Measurements from ENCODE around the gene TAPBP. TPM values are rescaled to one million over a fixed set of nuclear protein-coding genes. Genes with fewer than 3 reads are reported as not detected.
A peak's percentile ranks its signal among the peaks of the same experiment; 100 is the strongest.

The TAPBP gene
- total RNA-seq, 1 experiment from 2014 or later: 67.2 TPM

- no peak for ATAC-seq
- Histone ChIP-seq H3K27ac (ENCODE audit: low read length) (no peak overlapping the region), H3K27me3 (ENCODE audit: low read length) (no peaks in the 10 kb centered on the region), H3F3A (ENCODE audit: low read length, unreplicated experiment) (peaks cover 7% of the 10 kb centered on the region), H3K36me3 (ENCODE audit: low read depth, low read length) (no peaks in the 10 kb centered on the region), H2AFZ (ENCODE audit: low read length) (no peak overlapping the region), H3K9me2 (replicated peaks; ENCODE audit: low read length) (no peaks in the 10 kb centered on the region), H3K9me3 (ENCODE audit: low read length) (no peaks in the 10 kb centered on the region), H3K4me3 (ENCODE audit: low read length) (no peak overlapping the region), H3K4me2 (ENCODE audit: low read length) (no peak overlapping the region), H3K79me2 (ENCODE audit: low read length) (no peaks in the 10 kb centered on the region), H4K20me1 (ENCODE audit: low read length) (no peaks in the 10 kb centered on the region), H3K9ac (ENCODE audit: low read length) (no peak overlapping the region), H3K4me1 (ENCODE audit: insufficient read depth, low read length) (peaks cover 30% of the 10 kb centered on the region)
- TF ChIP-seq CTCF (conservative IDR thresholded peaks at IDR 0.05; ENCODE audit: low read depth, low read length) (no peak), EZH2 (IDR thresholded peaks at IDR 0.05; ENCODE audit: low read length, unreplicated experiment) (no peak), EZH2phosphoT487 (IDR thresholded peaks at IDR 0.05; ENCODE audit: borderline replicate concordance, low read length) (no peak)
- CTCF ChIA-PET: no interaction called here
- BruUV-seq (replicated peaks): no TSS peak
- intact Hi-C loops (cut with micrococcal nuclease): loop anchor here (2.0 kb wide), 1 partner anchor 47 kb away; the partner anchor contains the start of gene RGL2
- no peak for DNase-seq
- POLR2A ChIA-PET (ENCODE audit: unreplicated experiment): no interaction called here
Measured at GRCh38 chr6:33251395-33252012, 62.4 kb downstream of the TAPBP start.

DNA sequence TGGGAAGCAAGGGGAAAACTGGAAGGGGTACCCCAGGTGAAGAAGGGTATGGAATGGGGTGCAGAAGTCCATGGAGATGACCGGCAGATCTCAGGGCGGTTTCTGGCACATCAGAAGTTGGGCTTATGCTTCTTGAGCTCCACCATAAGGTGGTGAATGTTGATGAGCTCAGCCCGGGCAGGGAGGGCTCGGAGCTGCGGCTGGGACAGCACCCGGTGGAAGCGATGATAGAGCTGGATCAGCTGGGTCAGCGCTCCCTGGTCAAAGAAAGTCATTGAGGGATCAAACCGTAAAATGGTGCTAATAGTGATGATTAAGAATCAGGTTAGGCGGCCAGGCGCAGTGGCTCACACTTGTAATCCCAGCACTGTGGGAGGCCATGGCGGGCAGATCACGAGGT is 63.1 kb downstream of the TAPBP start:
- H3F3A ChIP-seq (ENCODE audit: low read length, unreplicated experiment): peaks cover 7% of the 10 kb centered on the region
- peak overlapping the region; percentile 72 for H3K27ac ChIP-seq (ENCODE audit: low read length)
- TF ChIP-seq EZH2 (IDR thresholded peaks at IDR 0.05; ENCODE audit: low read length, unreplicated experiment) (no peak), EZH2phosphoT487 (IDR thresholded peaks at IDR 0.05; ENCODE audit: borderline replicate concordance, low read length) (no peak), CTCF (conservative IDR thresholded peaks at IDR 0.05; ENCODE audit: low read depth, low read length) (no peak)
- CTCF ChIA-PET: interaction anchor here (0.7 to 2.0 kb wide), 2 partner anchors 9 to 99 kb away, joined by 3 to 8 read pairs; no protein-coding TSS in a partner anchor
- intact Hi-C loops (cut with micrococcal nuclease): loop anchor here (2.0 kb wide), 1 partner anchor 48 kb away; the partner anchor contains the start of gene RGL2
- no peaks in the 10 kb centered on the region for H4K20me1 ChIP-seq (ENCODE audit: low read length)
- no peaks in the 10 kb centered on the region for H3K9me2 ChIP-seq (replicated peaks; ENCODE audit: low read length)
- no peak overlapping the region for H3K4me3 ChIP-seq (ENCODE audit: low read length)
- H3K27me3 ChIP-seq (ENCODE audit: low read length): no peaks in the 10 kb centered on the region
- H3K4me2 ChIP-seq (ENCODE audit: low read length): peak overlapping the region; percentile 89
- H2AFZ ChIP-seq (ENCODE audit: low read length): no peak overlapping the region
- H3K9me3 ChIP-seq (ENCODE audit: low read length): no peaks in the 10 kb centered on the region
- BruUV-seq (replicated peaks): no TSS peak
- POLR2A ChIA-PET (ENCODE audit: unreplicated experiment): interaction anchor here (0.6 to 1.0 kb wide), 3 partner anchors 10 to 279 kb away, joined by 3 to 6 read pairs (median 4); no protein-coding TSS in a partner anchor
- H3K36me3 ChIP-seq (ENCODE audit: low read depth, low read length): no peaks in the 10 kb centered on the region
- H3K4me1 ChIP-seq (ENCODE audit: insufficient read depth, low read length): peaks cover 30% of the 10 kb centered on the region
- no peaks in the 10 kb centered on the region for H3K79me2 ChIP-seq (ENCODE audit: low read length)
- H3K9ac ChIP-seq (ENCODE audit: low read length): no peak overlapping the region
- no peak for ATAC-seq
- no peak for DNase-seq
